Neuronal stem cell (in vitro differentiated cells): ENCODE data around the gene CAPN11.

Experiments
- DNase-seq: peaks from one replicate; pipeline ENCODE4 v3.0.0-alpha.2; 2013; ENCODE audit warnings: low spot score
- H2AFZ ChIP-seq: one replicate; pipeline ENCODE4 v1.6.1; 2013; ENCODE audit warnings: mild to moderate bottlenecking, low read length, inconsistent platforms
- H2AK5ac ChIP-seq: 2 replicates; pipeline ENCODE4 v1.6.1; 2013; ENCODE audit warnings: low read depth, mild to moderate bottlenecking, inconsistent platforms, low read length, moderate library complexity, mixed read lengths
- H2BK120ac ChIP-seq: 2 replicates; pipeline ENCODE4 v1.6.1; 2013; ENCODE audit warnings: low read depth, mild to moderate bottlenecking, inconsistent platforms, low read length, moderate library complexity, mixed read lengths
- H2BK12ac ChIP-seq: one replicate; pipeline ENCODE4 v1.6.1; 2013; ENCODE audit warnings: low read length, inconsistent platforms
- H2BK15ac ChIP-seq: 2 replicates; pipeline ENCODE4 v1.6.1; 2013; ENCODE audit warnings: mild to moderate bottlenecking, low read length, inconsistent platforms, mixed read lengths
- H2BK5ac ChIP-seq: one replicate; pipeline ENCODE4 v1.6.1; 2013; ENCODE audit warnings: inconsistent platforms, mild to moderate bottlenecking, low read length, moderate library complexity
- H3K14ac ChIP-seq: one replicate; pipeline ENCODE4 v1.6.1; 2013; ENCODE audit warnings: low read length, inconsistent platforms
- H3K18ac ChIP-seq: 2 replicates; pipeline ENCODE4 v1.6.1; 2013; ENCODE audit warnings: low read length, inconsistent platforms
- H3K23ac ChIP-seq: 2 replicates; pipeline ENCODE4 v1.6.1; 2013; ENCODE audit warnings: low read depth, mild to moderate bottlenecking, mixed read lengths, low read length, inconsistent platforms; ENCODE audit not compliant: poor library complexity
- H3K27ac ChIP-seq: replicated peaks from 3 replicates; pipeline ENCODE4 v1.5.1; 2013; ENCODE audit warnings: low read length, inconsistent platforms
- H3K27me3 ChIP-seq, 3 experiments: 2 replicates each; pipeline ENCODE4 v1.6.1; 2013; ENCODE audit warnings: low read length in 3 of 3, mild to moderate bottlenecking in 2 of 3, inconsistent platforms in 1 of 3, low read depth in 1 of 3, mixed read lengths in 1 of 3, moderate library complexity in 1 of 3; ENCODE audit not compliant: control insufficient read depth in 3 of 3, insufficient read depth in 3 of 3
- H3K36me3 ChIP-seq, 2 donors: replicated peaks in 1 of 2; 2 replicates each; pipeline ENCODE4 v1.6.1; 2013; ENCODE audit warnings: low read length in 2 of 2; ENCODE audit not compliant: control insufficient read depth in 2 of 2, insufficient read depth in 2 of 2
- H3K4ac ChIP-seq: 2 replicates; pipeline ENCODE4 v1.6.1; 2013; ENCODE audit warnings: inconsistent platforms, mild to moderate bottlenecking, low read length, moderate library complexity
- H3K4me1 ChIP-seq, 2 donors: 1 replicate in 1 of 2; 2 replicates in 1 of 2; pipeline ENCODE4 v1.6.1; 2013; ENCODE audit warnings: low read length in 2 of 2, low read depth in 1 of 2; ENCODE audit not compliant: control insufficient read depth in 2 of 2, insufficient read depth in 1 of 2
- H3K4me2 ChIP-seq: one replicate; pipeline ENCODE4 v1.6.1; 2013; ENCODE audit warnings: mild to moderate bottlenecking, low read length, inconsistent platforms; ENCODE audit not compliant: insufficient read depth, poor library complexity, severe bottlenecking
- H3K4me3 ChIP-seq, 2 donors: 2 replicates each; pipeline ENCODE4 v1.5.1; 2013; ENCODE audit warnings: low read length in 2 of 2, mild to moderate bottlenecking in 2 of 2, inconsistent platforms in 1 of 2, moderate library complexity in 1 of 2
- H3K79me1 ChIP-seq: one replicate; pipeline ENCODE4 v1.6.1; 2013; ENCODE audit warnings: low read depth, mild to moderate bottlenecking, inconsistent platforms, low read length, moderate library complexity
- H3K9ac ChIP-seq: one replicate; pipeline ENCODE4 v1.6.1; 2013; ENCODE audit warnings: mild to moderate bottlenecking, low read depth, low read length, inconsistent platforms; ENCODE audit not compliant: poor library complexity
- H3K9me3 ChIP-seq, 2 donors: replicated peaks in 1 of 2; 2 replicates each; pipeline versions ENCODE3 to v1.6.1; 2013; ENCODE audit warnings: low read length in 2 of 2, mild to moderate bottlenecking in 2 of 2, inconsistent platforms in 1 of 2, low read depth in 1 of 2, mixed read lengths in 1 of 2, moderate library complexity in 1 of 2; ENCODE audit not compliant: control insufficient read depth in 2 of 2, insufficient read depth in 1 of 2
- H4K8ac ChIP-seq: one replicate; pipeline ENCODE4 v1.6.1; 2013; ENCODE audit warnings: low read depth, mild to moderate bottlenecking, inconsistent platforms, low read length, moderate library complexity
- H4K91ac ChIP-seq: one replicate; pipeline ENCODE4 v1.6.1; 2013; ENCODE audit warnings: low read length, low read depth, mild to moderate bottlenecking, inconsistent platforms; ENCODE audit not compliant: poor library complexity
- WGBS, 2 donors: extraction: QIAGEN DNeasy Blood & Tissue Kit; methylation state at CpG; one replicate each; pipeline ENCODE4 v1.1.7; 2013; ENCODE audit warnings: missing lambda C conversion rate in 2 of 2, mixed read lengths in 1 of 2; ENCODE audit not compliant: insufficient read length in 2 of 2, insufficient replicate concordance in 1 of 2; ENCODE audit errors: extremely low coverage in 2 of 2; 5-methylcytosine and 5-hydroxymethylcytosine counted together

CAPN11 gene

DNA sequence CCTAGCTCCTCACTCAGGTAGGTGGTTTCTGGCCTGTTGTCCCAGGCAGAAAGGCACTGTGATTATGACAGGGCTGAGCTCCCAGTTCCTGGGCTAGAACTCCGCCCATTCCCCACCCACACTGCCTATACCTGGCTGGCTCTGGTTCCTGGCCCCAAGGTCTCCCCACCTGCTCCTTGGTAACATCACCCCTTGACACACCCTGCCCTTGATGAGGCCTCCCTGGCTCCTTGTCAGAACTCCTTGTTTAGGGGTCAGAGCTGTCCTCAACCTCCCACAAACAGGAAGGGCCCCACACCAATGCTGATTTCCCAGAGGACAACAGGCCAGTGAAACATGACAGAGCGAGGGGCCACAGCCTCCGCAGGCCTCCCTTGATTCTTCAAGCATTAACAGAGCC is 42.6 kb downstream of the CAPN11 start:
- Histone ChIP-seq H2BK12ac (peak overlapping the region; percentile 34), H2AFZ (no peak overlapping the region), H3K18ac (peak overlapping the region; percentile 80), H4K8ac (no peak overlapping the region), H3K9ac (no peak overlapping the region), H3K27ac (no peak overlapping the region), H3K4ac (no peak overlapping the region), H3K14ac (no peak overlapping the region), H2BK120ac (peak overlapping the region; percentile 64), H3K27me3 (no peaks in the 10 kb centered on the region), H3K79me1 (no peaks in the 10 kb centered on the region), H3K4me3 (no peak overlapping the region), H2BK5ac (peak overlapping the region; percentile 88), H2BK15ac (peak overlapping the region; percentile 65), H3K9me3 (no peaks in the 10 kb centered on the region), H3K36me3 (no peaks in the 10 kb centered on the region), H2AK5ac (no peak overlapping the region), H4K91ac (peak overlapping the region; percentile 90), H3K23ac (peak overlapping the region; percentile 18), H3K4me2 (no peak overlapping the region), H3K4me1 (peaks cover 21 to 23% of the 10 kb centered on the region in 2 donors)
- WGBS, 2 donors = no CpG with 5 or more reads among the region's 3 CpGs
- DNase-seq = no peak

DNA sequence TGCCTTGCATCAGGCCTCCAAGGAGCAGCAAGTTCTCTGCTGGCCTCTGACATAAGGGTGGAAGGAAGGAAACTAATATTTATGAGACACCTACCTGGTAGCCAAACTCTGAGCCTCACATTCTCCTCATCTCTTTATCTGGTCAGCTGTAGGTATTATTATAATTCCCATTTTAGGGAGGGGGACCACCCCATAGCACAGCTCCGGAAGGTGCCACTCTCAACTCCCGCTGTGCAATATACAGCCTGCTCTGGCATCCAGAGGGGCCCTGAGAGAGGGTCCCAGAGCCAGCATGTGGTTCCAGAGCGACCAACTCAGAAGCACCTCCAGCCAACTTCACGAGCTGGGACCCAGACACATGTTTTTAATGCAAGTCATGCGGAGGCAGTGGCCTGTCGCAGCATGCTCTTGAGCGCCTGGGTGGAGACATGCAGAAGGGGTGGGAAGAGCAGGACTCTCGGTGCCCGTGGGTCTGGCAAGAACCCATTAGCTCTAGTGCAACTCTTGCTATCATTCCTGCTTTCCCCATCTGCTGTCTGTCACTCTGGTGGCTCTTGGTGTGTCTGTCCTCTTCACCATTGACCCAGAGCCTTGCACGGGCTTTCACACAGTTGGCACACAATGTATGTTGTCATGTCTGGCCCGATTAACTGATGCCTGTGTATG is 43.2 kb downstream of the CAPN11 start:
- H3K27me3 ChIP-seq = no peaks in the 10 kb centered on the region
- H2BK5ac ChIP-seq = peak overlapping the region; percentile 88
- WGBS, 2 donors = no CpG with 5 or more reads among the region's 11 CpGs
- H3K4me2 ChIP-seq = no peak overlapping the region
- H2AK5ac ChIP-seq = peak overlapping the region; percentile 31
- H3K14ac ChIP-seq = no peak overlapping the region
- H4K8ac ChIP-seq = no peak overlapping the region
- H3K23ac ChIP-seq = peak overlapping the region; percentile 18
- H2BK15ac ChIP-seq = peak overlapping the region; percentile 65
- peak overlapping the region; percentile 80 for H3K18ac ChIP-seq
- no peak overlapping the region for H2BK12ac ChIP-seq
- H3K9ac ChIP-seq = no peak overlapping the region
- H3K79me1 ChIP-seq = no peaks in the 10 kb centered on the region
- H3K4me3 ChIP-seq = no peak overlapping the region
- no peak for DNase-seq
- H3K36me3 ChIP-seq = no peaks in the 10 kb centered on the region
- no peak overlapping the region for H2BK120ac ChIP-seq
- H3K9me3 ChIP-seq = no peaks in the 10 kb centered on the region
- peaks cover 24 to 26% of the 10 kb centered on the region in 2 donors for H3K4me1 ChIP-seq
- no peak overlapping the region for H3K27ac ChIP-seq
- H4K91ac ChIP-seq = peak overlapping the region; percentile 18
- H3K4ac ChIP-seq = no peak overlapping the region
- H2AFZ ChIP-seq = no peak overlapping the region

GRCh38 chr6:44202332-44202971 is 43.8 kb downstream of the CAPN11 start:
- Histone ChIP-seq H2AK5ac (no peak overlapping the region), H3K23ac (no peak overlapping the region), H3K9ac (no peak overlapping the region), H3K4me3 (no peak overlapping the region), H3K27me3 (no peaks in the 10 kb centered on the region), H3K4ac (no peak overlapping the region), H3K4me1 (peaks cover 27 to 28% of the 10 kb centered on the region in 2 donors), H4K8ac (no peak overlapping the region), H2BK5ac (no peak overlapping the region), H3K4me2 (no peak overlapping the region), H3K14ac (no peak overlapping the region), H2BK120ac (no peak overlapping the region), H3K36me3 (no peaks in the 10 kb centered on the region), H2BK12ac (no peak overlapping the region), H3K18ac (peak overlapping the region; percentile 80), H3K79me1 (no peaks in the 10 kb centered on the region), H3K9me3 (no peaks in the 10 kb centered on the region), H2AFZ (peak overlapping the region; percentile 43), H3K27ac (no peak overlapping the region), H4K91ac (no peak overlapping the region), H2BK15ac (peak overlapping the region; percentile 13)
- DNase-seq = no peak
- WGBS, 2 donors = no CpG with 5 or more reads among the region's 4 CpGs

- Histone ChIP-seq H4K8ac (no peak overlapping the region), H3K4me3 (no peak overlapping the region), H2BK12ac (no peak overlapping the region), H3K23ac (no peak overlapping the region), H2AFZ (no peak overlapping the region), H2BK5ac (no peak overlapping the region), H3K79me1 (no peaks in the 10 kb centered on the region), H3K4me1 (peaks cover 27 to 28% of the 10 kb centered on the region in 2 donors), H3K4me2 (no peak overlapping the region), H3K27me3 (no peaks in the 10 kb centered on the region), H3K4ac (no peak overlapping the region), H4K91ac (no peak overlapping the region), H3K18ac (peak overlapping the region; percentile 80), H3K36me3 (no peaks in the 10 kb centered on the region), H3K14ac (no peak overlapping the region), H3K9ac (no peak overlapping the region), H3K27ac (no peak overlapping the region), H2BK15ac (no peak overlapping the region), H2BK120ac (no peak overlapping the region), H3K9me3 (no peaks in the 10 kb centered on the region), H2AK5ac (no peak overlapping the region)
- no CpG with 5 or more reads among the region's 11 CpGs for WGBS, 2 donors
- DNase-seq = no peak
Observed at GRCh38 chr6:44202972-44203750, 44.5 kb downstream of the CAPN11 start.
